C4-2B (cell line): Measurements from ENCODE around the gene OR4C6.

Experiments
- ZFX ChIP-seq: fragments of 450-650 bp; IDR thresholded peaks from 2 replicates; pipeline ENCODE4 v1.6.1; 2017
- TF ChIP-seq, protein P1 (sequence below): fragments of 450-650 bp; conservative IDR thresholded peaks from 2 replicates; pipeline ENCODE4 v1.5.1; 2017; ENCODE audit warnings: mild to moderate bottlenecking

DNA sequence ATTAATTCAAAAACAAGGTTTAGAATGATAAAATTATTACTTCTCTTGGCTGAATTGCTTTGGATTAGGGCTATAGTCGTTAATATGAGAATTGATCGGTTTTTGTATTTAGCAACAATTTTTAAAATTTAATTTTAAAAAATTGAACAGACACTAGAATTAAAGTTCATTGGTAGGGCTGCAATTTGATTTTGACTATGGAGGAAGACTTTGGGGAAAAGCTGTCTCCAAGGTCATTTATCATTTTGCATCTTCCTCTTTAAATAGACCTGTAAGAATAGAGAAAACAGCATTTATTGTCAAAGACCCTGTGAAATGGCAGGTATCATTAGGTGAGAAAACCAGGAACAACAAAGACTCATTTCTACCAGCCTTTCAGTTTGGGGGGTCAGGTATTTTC is 14.0 kb upstream of the OR4C6 start, which contains the start of gene OR4S2:
- TF ChIP-seq, protein P1, sequence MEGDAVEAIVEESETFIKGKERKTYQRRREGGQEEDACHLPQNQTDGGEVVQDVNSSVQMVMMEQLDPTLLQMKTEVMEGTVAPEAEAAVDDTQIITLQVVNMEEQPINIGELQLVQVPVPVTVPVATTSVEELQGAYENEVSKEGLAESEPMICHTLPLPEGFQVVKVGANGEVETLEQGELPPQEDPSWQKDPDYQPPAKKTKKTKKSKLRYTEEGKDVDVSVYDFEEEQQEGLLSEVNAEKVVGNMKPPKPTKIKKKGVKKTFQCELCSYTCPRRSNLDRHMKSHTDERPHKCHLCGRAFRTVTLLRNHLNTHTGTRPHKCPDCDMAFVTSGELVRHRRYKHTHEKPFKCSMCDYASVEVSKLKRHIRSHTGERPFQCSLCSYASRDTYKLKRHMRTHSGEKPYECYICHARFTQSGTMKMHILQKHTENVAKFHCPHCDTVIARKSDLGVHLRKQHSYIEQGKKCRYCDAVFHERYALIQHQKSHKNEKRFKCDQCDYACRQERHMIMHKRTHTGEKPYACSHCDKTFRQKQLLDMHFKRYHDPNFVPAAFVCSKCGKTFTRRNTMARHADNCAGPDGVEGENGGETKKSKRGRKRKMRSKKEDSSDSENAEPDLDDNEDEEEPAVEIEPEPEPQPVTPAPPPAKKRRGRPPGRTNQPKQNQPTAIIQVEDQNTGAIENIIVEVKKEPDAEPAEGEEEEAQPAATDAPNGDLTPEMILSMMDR, result no peak
- TF ChIP-seq ZFX, result no peak
